Fibroblast of skin of right quadriceps (primary cell): ENCODE measurements around the gene NRXN3.
A peak's percentile ranks its signal among the peaks of the same experiment; 100 is the strongest.

ENCODE experiments used
- DNase-seq: peaks from one replicate; pipeline ENCODE4 v3.0.0-alpha.2; 2013

NRXN3 gene

DNA sequence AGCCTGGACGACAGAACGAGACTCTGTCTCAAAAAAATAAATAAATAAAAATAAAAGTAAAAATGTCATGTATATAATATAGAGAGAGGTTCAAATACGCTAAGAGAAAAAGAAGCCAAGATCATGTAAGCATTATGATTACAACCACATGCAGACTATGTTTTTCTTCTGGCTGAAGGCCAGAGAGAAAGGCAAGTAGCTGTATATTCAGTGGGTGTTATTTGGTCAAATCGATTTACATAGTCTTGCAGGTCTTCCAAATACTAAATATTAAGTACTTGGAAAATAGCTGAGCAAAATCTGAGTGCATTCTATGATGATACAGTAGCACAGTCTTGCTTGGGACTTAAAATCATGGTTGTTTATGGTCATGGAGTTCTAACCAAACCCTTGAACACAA lies 1283.1 kb downstream of the NRXN3 start:
- DNase-seq, result no peak

DNA sequence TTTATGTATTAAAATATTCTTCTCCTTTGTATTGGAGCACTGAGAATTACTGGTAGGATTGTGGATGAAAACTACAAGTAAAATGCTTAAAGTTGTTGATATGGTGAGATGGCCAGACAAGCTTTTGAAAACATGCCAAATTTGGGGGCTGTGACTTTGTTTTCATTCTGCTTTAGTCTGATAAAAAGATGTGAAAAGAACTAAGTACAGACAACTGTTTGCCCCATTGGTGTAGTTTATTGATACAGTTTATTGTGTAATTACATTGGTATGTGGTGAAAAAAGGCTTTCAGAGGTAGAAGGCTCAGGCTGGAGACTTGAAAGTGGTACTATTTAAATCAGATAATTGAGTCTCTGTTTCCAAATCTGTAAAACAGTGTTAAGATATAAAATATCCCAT lies 1294.3 kb downstream of the NRXN3 start:
- peak; percentile 7 for DNase-seq

DNA sequence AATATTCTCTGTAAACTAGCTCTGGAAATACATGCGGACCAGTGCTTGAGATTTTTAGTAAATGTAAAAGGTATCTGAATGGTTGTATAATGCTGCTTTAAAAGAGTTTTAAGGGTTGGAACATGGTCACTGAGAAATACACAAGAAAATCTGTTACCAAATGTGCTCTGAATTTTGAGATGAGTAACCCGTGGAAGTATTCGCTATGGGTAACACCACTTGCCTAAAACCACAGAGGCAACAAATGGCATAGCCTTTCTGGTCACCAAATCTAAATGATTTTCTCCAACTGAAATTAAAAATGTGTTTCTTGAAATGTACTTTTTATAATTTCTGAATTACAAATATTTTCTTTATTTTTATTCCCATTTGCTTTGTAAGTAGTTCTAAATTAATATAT lies 1295.5 kb downstream of the NRXN3 start:
- peak; percentile 14 for DNase-seq

DNA sequence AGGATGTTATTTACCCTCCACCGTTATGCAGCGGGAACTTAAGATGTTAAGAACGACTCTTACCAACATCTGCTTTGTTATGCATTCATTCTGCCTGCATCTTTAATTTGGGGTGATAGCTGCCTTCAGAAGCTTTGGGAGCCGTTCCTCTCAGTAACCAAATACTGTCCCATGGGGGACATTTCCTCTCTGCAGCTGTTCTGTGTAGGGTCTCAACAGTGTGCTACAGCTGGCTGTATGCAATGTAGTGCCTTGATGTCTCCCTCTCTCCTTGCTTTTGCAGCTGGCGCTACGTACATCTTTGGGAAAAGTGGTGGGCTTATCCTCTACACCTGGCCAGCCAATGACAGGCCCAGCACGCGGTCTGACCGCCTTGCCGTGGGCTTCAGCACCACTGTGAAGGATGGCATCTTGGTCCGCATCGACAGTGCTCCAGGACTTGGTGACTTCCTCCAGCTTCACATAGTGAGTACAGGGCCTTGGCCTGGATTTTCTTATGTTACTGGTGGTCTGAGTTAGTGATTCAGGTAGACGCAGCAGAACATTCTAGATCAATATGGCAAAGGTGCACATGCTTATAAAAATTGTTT lies 1296.9 kb downstream of the NRXN3 start:
- DNase-seq, result no peak

DNA sequence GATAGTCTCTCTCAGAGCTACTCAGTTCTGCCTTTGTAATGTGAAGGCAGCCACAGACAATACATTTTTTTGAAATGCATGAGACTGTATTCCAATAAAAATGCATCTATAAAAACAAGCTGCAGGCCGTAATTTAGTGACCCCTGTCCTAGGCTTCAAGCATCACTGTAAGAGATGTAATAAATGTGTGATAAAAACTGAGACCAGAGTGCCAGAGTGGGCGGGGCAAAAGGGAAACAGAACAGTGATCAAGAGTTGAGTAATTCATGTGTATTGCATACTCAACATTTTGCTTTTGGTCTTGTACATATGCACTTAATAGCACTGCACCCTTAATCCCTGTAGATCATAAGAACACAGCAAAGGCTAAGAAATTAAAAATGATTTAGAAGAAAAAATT lies 1297.7 kb downstream of the NRXN3 start:
- DNase-seq, result no peak

DNA sequence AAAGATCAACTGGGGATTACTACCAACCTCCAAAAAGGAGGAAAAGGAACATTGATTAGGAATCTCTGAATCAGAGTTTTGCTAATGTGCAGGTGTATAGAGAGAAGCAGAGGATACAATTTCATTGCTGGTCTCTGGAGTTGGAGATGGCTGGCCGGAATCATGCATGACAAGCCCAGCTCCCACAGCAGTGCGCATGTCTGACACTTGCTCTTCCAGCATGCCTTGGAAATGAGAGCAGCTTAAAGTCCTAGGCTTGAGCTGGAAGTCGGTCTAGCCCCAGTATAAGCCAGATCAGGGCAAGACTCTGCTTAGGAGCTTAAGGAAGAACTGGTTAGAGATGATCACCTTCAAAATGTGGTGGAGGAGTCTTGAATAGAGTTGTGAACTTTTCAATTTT lies 1298.3 kb downstream of the NRXN3 start:
- no peak for DNase-seq

DNA sequence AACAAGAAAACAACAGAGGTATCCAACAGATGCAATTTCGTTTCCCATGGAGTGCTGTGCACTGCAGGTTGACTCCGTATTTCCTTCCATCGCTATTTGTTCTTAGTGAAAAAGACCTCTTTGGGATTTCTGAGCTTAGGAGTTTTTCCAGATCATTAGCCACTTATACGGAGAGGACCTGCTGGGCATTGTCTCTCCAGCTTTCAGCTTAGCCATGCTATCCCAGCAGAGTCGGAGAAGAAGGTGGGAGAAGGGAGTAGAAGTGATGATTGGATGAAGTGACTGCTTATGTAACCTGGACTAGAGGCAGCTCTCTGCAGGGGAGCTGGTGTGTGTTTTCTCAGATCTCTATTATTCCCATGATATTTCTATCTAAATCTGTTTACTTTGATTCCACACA lies 1303.5 kb downstream of the NRXN3 start:
- no peak for DNase-seq

DNA sequence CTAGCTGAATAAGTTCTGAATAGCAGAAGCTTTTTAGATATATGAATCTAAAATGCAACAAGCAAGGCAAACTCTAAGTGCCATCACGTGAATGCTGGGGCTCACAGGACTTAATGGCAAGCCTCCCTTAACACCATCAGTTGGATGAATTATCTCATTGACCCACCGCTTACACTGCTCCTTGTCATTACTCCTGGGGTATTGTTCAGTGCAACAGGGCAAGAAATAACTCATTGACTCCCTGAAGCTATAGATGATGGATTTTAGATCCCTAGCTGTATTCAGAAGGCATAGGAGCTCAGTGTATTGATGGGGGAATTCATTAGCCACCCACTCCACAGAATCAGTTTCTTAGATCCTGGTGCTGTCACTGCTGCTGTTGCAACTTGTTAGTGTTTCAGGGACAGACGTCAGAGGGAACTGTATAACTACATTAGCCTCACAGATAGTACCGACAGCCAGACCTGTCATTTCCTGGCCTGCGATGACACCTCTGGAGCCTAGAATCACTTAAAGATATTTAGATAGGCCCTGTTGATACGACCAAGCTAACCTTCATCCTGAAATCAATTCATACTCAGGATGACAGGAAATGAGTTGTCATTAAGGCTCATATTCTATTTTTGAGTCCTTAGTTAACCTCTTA lies 1305.8 kb downstream of the NRXN3 start:
- DNase-seq, result no peak

DNA sequence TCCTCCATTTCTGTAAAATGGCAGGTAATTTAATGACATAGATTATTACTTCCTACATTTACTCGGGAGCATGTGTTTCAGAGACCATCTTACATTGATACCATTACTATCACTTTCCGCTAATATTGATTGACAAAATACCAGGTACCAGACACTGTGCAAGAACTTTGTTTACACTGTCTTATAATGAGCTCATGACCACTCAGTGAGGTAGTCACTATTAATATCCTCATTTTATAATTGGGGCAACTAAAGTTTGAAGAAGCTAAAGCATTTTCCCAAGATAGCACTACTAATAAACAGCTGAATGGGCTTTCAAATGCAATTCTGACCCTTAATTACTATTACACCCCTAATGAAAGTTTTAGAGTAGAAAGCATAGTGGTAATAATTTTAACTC lies 1306.4 kb downstream of the NRXN3 start:
- no peak for DNase-seq

DNA sequence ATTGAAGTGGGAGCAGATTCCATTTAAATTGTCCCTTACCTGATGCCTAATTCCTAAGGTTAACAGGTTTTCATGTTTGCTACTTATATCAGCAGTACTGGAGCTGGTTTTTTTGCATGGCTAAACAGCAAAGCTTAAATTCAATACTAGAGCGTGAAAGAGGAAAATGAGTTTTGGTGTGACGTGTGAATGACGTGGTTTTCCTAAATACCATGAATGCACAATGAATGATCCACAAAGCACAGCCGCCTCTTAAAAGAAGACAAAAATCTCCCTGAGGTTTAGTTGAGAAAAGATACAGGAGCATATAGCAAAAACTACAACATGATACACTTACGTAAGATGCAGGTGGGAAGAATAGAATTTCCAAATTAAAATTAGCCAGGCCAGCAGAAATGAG lies 1310.0 kb downstream of the NRXN3 start:
- no peak for DNase-seq

DNA sequence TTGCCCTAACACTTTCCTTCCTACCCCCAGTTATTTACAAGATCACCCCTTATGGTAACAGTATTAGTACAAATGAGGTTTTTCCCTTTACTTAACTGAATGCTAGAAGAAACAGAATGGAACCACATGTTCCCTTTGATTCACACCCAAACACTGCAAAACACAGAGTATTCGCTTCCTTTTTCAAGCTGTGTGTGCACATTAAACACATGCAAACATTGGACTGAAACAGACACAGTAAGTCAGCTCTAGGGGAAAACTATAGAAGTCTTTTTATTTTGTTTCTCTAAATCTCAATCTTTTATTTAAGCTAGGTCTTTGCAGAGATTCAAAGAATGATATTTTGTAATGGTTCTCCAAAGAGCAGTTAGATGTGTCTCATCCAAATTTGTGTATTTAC lies 1312.7 kb downstream of the NRXN3 start:
- DNase-seq, result no peak

DNA sequence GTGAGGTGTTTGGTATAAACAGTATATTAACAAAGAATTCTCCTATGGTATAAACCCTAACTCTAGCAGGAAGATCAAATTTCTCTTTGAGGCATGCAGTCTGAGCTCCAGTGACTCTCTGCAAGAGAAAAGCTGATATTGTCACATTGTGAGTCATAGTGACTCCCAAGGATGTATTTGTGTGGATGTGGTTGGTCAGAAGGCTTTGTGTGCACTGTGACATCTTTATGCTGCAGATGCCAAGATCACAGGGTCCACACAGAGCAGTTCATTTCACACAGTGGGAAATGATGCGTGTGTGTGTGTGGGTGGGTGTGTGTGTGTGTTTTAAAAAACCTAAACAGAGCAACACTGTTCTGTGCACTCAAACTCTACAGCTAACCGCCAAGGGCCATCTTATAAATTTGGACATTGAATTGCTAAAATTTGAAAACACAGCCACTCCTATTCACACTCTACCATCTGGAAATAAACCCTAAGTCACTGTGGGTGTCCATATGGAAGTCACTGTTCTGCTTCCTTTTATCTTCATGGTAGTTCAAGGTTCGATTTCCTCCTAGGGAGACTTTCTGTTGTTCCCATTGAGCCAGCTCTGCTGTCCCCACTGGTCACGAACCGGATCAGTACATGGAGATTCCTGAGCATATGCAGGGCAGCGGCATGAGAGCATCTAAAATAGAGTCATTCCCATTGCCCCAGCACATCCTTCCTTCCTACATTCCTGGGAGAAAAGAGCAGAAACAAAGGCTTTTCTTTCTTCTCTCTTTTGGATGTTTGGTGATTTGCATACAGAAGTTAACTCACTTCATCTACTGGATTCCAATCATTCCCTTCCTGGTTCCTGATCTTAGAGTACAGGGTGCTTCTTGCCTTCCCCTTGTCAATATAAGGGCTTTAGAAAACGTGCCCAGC lies 1313.6 kb downstream of the NRXN3 start:
- peak; percentile 68 for DNase-seq

DNA sequence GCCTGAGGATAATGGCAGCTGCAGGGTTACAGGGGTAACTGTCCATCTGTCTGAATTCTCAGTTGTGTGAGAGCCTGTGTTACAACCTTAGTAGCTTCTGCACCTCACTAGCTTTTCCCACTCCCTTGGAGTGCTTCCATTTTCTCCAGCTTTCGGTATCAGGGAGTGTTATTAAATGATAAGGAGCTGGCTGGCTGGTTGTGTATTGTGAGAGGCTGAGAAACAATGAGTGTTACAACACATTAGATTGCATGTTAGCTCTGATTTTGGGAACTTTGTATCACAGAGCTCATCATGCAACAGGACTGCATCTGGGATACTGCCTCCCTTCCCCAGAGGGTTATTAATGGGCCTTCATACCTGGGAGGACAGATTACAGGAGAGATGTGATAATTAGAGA lies 1317.5 kb downstream of the NRXN3 start:
- no peak for DNase-seq

DNA sequence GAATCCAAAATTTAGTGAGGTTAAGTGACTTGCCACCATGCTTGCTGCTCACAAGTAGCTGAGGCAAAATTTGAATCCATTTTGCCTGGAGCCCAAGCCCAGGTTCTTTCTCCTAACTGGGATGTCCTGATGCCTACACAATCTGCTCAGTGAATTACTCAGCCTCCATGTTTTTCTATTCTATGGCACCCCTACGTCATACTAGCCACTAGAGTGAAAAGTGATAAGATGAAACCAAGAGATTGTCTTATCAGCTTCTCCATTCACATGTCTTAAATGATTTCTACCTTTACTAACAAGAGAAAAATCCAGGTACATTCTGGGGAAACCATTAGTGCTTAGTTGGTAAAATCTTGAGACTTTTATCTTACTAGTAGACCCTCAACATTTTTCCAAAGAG lies 1321.0 kb downstream of the NRXN3 start:
- no peak for DNase-seq

DNA sequence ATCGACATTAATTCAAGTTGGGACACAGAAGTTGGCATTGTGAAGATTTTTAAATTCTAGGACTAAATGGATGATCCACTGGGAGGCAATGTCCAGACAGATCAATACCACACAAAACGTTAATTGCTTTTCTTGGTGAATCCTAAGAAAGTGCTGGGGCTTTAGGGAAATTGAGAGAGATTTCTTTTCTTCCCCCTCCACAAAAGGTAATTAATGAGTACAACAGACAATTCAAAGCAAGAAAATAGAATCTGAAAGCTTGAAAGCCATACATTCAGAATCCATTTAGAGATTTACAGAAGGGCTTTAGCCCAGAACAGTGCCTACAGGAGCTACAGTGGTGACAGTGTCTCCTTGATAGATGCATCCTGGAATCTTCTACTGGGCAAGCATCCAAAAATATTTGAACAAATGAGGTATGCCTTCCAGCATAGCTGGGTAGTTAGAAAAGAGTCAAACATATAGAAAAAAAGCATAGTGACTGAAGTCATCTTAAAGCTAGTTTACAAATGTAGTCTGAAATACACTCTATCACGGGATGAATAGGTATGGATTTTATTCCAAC lies 1323.0 kb downstream of the NRXN3 start:
- peak; percentile 20 for DNase-seq

DNA sequence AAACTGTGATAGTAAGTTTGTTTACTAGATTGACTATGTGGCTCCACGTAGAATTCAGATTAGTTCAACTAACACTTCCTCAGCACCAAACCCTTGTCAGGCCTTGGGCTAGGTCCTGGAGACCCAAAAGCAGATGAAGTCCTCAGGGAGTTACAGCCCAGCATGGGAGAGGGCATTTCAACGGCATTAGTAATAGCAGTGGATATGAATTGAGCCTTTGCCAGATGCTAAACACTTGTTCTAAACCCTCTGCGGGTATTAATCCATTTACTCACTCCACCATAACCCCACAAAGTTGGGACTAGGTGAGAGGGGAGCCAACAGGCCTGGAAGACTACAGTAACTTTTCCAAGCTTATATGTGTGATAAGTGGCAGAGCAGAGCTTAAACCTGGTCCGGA lies 1326.5 kb downstream of the NRXN3 start:
- DNase-seq, result no peak

DNA sequence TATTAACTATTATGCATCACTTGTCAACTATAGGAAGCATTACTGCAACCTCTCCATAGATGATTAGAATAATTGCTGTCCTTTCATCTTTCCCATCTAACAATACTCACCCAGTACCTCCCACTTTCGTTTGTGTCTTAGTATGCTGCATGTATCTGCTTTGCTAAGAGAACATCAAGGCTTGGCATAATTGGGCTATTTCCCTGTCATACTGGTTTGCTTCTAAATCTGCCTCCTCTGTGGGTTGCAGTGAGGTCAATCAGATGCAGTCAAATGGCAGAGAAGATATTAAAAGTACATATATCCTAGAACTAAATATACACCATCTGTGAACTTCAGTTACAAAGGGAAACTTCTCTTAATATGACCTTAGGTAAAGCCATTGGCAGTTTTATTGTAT lies 1330.3 kb downstream of the NRXN3 start:
- no peak for DNase-seq

DNA sequence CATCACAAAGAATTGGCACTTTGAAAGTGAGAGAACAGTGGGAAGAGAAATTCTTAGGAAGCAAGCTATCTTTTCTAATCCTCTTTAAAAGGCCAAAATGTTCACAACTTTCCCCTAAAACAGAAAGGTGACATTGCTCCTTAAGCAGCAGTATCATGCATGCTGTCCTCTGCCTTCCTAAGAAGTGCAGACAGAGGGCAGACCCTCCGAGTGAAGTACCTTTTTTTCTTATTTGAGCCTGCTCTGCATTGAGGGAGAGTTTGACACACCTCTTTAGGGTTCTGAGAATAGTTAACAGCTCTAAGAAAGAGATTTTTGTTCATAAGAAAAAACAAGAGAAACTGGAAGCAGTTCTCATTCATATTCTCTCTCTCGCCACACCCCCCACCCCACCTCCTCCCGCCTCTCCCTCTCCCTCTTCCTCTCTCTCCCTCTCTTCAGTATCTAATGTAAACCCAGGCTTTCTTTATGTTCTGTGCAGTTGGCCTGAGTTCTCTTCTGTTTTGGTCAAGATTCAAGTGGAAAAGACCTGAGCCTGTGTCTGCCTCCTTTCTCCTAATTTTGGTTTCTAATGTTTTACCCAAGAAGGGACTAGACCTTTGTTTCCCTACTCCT lies 1332.1 kb downstream of the NRXN3 start:
- DNase-seq, result no peak

DNA sequence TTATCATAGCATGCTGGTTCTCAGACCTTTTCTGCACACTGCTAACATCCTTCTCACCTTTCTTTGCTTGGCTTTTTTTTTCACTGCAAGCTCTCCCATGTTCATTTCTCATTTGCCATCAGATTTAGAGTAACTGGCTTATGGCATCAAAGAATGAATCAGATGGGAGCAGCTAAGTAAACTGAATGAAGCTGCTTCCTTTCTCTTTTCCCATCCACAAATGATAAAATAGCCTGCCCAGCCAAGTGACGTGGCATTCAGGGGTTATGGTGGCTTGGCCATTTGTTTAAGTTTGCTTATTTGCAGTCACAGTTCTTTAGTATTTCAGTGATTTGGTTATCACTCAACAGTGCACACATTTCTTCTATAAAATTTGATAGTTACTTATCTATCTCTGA lies 1332.6 kb downstream of the NRXN3 start:
- no peak for DNase-seq

DNA sequence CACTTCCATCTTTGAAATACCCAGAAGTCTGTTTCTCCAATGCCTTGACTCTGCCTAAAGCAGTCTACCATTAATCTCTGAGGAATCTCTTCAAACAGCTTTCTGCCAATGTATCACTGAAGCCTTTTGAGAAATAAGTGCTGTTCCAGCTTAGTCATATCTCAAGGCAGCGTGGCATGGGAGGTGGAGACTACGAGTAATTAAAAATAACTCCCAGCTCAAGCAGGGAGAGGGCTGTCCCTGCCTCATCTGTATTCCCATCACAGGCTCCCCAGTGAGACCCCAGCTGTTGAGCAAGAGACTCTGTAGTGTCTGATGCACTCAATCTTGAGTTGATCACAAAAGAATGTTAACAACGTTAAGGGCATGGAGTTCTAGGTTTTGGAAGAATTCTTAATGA lies 1340.5 kb downstream of the NRXN3 start:
- peak; percentile 87 for DNase-seq

DNA sequence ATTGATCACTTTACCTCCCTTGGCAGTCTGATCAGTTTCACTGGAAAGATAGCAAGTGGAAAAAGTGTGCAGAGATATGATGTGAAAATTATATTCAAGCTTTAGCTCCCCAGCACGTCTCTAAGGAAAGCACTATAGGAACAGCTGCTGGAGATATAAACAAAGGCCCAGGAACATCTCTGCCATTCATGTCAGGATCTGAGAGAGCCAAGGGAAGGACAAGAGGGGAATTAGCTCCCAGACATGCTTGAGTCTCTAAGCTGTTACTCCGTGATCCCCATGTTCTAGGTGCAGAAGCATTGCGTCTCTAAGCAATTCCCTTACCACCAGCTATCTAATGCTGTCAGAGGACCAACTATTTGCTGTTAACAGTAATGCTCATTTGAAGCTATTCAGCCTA lies 1341.0 kb downstream of the NRXN3 start:
- DNase-seq, result no peak

DNA sequence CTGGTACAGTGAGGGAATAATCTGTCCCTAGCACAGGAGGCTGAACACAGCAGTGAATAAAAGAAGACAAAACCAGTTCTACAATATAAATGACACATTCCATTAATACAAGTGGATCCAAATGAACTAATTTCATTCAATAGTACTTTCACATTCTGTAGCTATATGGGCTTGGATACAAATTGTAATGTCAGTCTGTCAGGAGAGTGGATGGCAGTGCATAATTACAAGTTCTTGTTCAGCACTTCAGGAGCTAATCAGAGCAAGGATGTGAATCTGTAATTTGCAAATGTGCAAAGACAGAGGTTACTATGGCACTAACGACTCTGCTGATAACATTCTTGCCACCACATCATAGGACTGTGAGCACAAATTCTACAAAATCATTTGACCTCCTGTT lies 1343.3 kb downstream of the NRXN3 start:
- DNase-seq, result no peak

DNA sequence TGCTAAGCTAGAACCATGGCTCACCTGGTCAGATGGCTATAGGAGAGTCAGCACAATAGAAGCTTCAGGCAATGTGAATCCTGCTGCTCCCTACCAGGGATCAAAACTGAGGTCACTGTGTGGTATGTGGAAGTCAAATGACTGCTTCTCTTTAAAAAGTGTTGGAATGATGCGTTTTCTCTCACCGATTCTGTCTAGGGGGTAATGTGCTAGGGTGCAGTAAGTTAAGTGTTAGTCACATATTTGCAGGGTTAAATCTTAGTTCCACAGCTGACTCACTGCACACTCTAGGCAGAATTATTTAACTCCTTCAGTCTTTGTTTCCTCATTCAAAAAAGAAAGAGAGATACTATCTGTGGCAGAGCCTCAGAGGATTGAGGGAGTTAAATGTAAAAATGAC lies 1344.5 kb downstream of the NRXN3 start:
- peak; percentile 83 for DNase-seq
